ENCODE measurements around the gene CERS5. TPM values are rescaled to one million over a fixed set of nuclear protein-coding genes. Genes with fewer than 3 reads are reported as not detected.

CERS5 gene
- polyA plus RNA-seq, 1 donor (not counting 4 experiments of a cell fraction or from before 2014, with no cell fraction given): 72.3 TPM

GRCh38 chr12:50120953-50121352 is 46.2 kb downstream of the CERS5 start:
- DNase-seq (ENCODE audit: low read depth, low spot score): no peak
- no peak overlapping the region for H2AFZ ChIP-seq (ENCODE audit: control insufficient read depth, low read length)
- no peaks in the 10 kb centered on the region for H4K20me1 ChIP-seq (ENCODE audit: control insufficient read depth, extremely low read depth, insufficient read depth, low read length)
- TF ChIP-seq EZH2 (IDR thresholded peaks at IDR 0.05; ENCODE audit: low read length): no peak
- no peak for TF ChIP-seq CTCF (optimal IDR thresholded peaks at IDR 0.05 in 1 of 3, IDR thresholded peaks at IDR 0.05 in 1 of 3, conservative IDR thresholded peaks at IDR 0.05 in 1 of 3; ENCODE audit: extremely low read depth in 1 of 3, insufficient read depth in 2 of 3, low read length in 3 of 3)
- H3K27ac ChIP-seq (ENCODE audit: control insufficient read depth, insufficient read depth, low read length): no peak overlapping the region
- H3K9ac ChIP-seq (ENCODE audit: control insufficient read depth, extremely low read depth, insufficient read depth, low read length): no peak overlapping the region
- peaks cover 15 to 16% of the 10 kb centered on the region in 2 experiments for H3K36me3 ChIP-seq (ENCODE audit: control insufficient read depth in 2 of 2, extremely low read depth in 1 of 2, insufficient read depth in 2 of 2, low read length in 2 of 2)
- dilution Hi-C loops (cut with MboI; ENCODE audit: extremely low pct_ligation_motif_present, low sequenced_read_pairs): no loop called here
- H3K9me1 ChIP-seq (ENCODE audit: control insufficient read depth, extremely low read depth, insufficient read depth, low read length): no peaks in the 10 kb centered on the region
- no peaks in the 10 kb centered on the region for H3K4me1 ChIP-seq (ENCODE audit: control insufficient read depth, extremely low read depth, insufficient read depth, low read length)
- H3K9me3 ChIP-seq (ENCODE audit: control insufficient read depth, low read depth, low read length): no peaks in the 10 kb centered on the region
- no peak overlapping the region for H3K4me2 ChIP-seq (ENCODE audit: control insufficient read depth, extremely low read depth, insufficient read depth, low read depth, low read length)
- FAIRE-seq: no peak
- H3K27me3 ChIP-seq (ENCODE audit: control insufficient read depth, extremely low read depth, insufficient read depth, low read length): no peaks in the 10 kb centered on the region
- no peak overlapping the region for H3K4me3 ChIP-seq (ENCODE audit: control insufficient read depth in 2 of 3, extremely low read depth in 1 of 3, insufficient read depth in 2 of 3, low read depth in 1 of 3, low read length in 3 of 3)
- peaks cover 13% of the 10 kb centered on the region for H3K79me2 ChIP-seq (ENCODE audit: control insufficient read depth, insufficient read depth, low read length)

GRCh38 chr12:50120521-50120920 is 46.6 kb downstream of the CERS5 start:
- FAIRE-seq (no peak), DNase-seq (ENCODE audit: low read depth, low spot score) (no peak)
- H3K9me3 ChIP-seq (ENCODE audit: control insufficient read depth, low read depth, low read length): no peaks in the 10 kb centered on the region
- no peak overlapping the region for H2AFZ ChIP-seq (ENCODE audit: control insufficient read depth, low read length)
- H4K20me1 ChIP-seq (ENCODE audit: control insufficient read depth, extremely low read depth, insufficient read depth, low read length): no peaks in the 10 kb centered on the region
- no peak overlapping the region for H3K9ac ChIP-seq (ENCODE audit: control insufficient read depth, extremely low read depth, insufficient read depth, low read length)
- H3K4me1 ChIP-seq (ENCODE audit: control insufficient read depth, extremely low read depth, insufficient read depth, low read length): no peaks in the 10 kb centered on the region
- H3K27ac ChIP-seq (ENCODE audit: control insufficient read depth, insufficient read depth, low read length): no peak overlapping the region
- no peak overlapping the region for H3K4me2 ChIP-seq (ENCODE audit: control insufficient read depth, extremely low read depth, insufficient read depth, low read depth, low read length)
- no peaks in the 10 kb centered on the region for H3K27me3 ChIP-seq (ENCODE audit: control insufficient read depth, extremely low read depth, insufficient read depth, low read length)
- dilution Hi-C loops (cut with MboI; ENCODE audit: extremely low pct_ligation_motif_present, low sequenced_read_pairs): no loop called here
- TF ChIP-seq CTCF (optimal IDR thresholded peaks at IDR 0.05 in 1 of 3, IDR thresholded peaks at IDR 0.05 in 1 of 3, conservative IDR thresholded peaks at IDR 0.05 in 1 of 3; ENCODE audit: extremely low read depth in 1 of 3, insufficient read depth in 2 of 3, low read length in 3 of 3): no peak
- no peak for TF ChIP-seq EZH2 (IDR thresholded peaks at IDR 0.05; ENCODE audit: low read length)
- peaks cover 15 to 16% of the 10 kb centered on the region in 2 experiments for H3K36me3 ChIP-seq (ENCODE audit: control insufficient read depth in 2 of 2, extremely low read depth in 1 of 2, insufficient read depth in 2 of 2, low read length in 2 of 2)
- no peak overlapping the region for H3K4me3 ChIP-seq (ENCODE audit: control insufficient read depth in 2 of 3, extremely low read depth in 1 of 3, insufficient read depth in 2 of 3, low read depth in 1 of 3, low read length in 3 of 3)
- peaks cover 17% of the 10 kb centered on the region for H3K79me2 ChIP-seq (ENCODE audit: control insufficient read depth, insufficient read depth, low read length)
- no peaks in the 10 kb centered on the region for H3K9me1 ChIP-seq (ENCODE audit: control insufficient read depth, extremely low read depth, insufficient read depth, low read length)

All from keratinocyte (primary cell).